ENCODE data around the gene DDX3X.
"Not testable (repeated sequence)": the region's sequence is repeated elsewhere in the genome, so short reads cannot be mapped to it uniquely, and the experiment has no call there.

DDX3X gene

GRCh38 chrX:41333744-41334362 lies at the start of gene DDX3X:
DDX3X (plus strand) TSS chrX:41334162; CDS start chrX:41334253, 91 bp downstream.
- DNase-seq (ENCODE audit: low read depth): peak; percentile 85

- DNase-seq (ENCODE audit: low read depth): not testable (repeated sequence)
Measured at GRCh38 chrX:41285928-41286327, 48.0 kb upstream of the DDX3X start.

- no peak for DNase-seq (ENCODE audit: low read depth)
Measured at GRCh38 chrX:41288641-41289040, 45.3 kb upstream of the DDX3X start.

GRCh38 chrX:41289095-41289494 lies 44.9 kb upstream of the DDX3X start:
- no peak for DNase-seq (ENCODE audit: low read depth)

GRCh38 chrX:41291309-41291708 lies 42.7 kb upstream of the DDX3X start:
- DNase-seq (ENCODE audit: low read depth): no peak

GRCh38 chrX:41293269-41293668 lies 40.7 kb upstream of the DDX3X start:
- no peak for DNase-seq (ENCODE audit: low read depth)

GRCh38 chrX:41300758-41301437 lies 33.1 kb upstream of the DDX3X start:
- no peak for DNase-seq (ENCODE audit: low read depth)

GRCh38 chrX:41301438-41301824 lies 32.5 kb upstream of the DDX3X start:
- no peak for DNase-seq (ENCODE audit: low read depth)

GRCh38 chrX:41302370-41302769 lies 31.6 kb upstream of the DDX3X start:
- DNase-seq (ENCODE audit: low read depth): no peak

GRCh38 chrX:41303013-41303412 lies 30.9 kb upstream of the DDX3X start:
- DNase-seq (ENCODE audit: low read depth): no peak

- DNase-seq (ENCODE audit: low read depth): no peak
Measured at GRCh38 chrX:41304178-41304577, 29.8 kb upstream of the DDX3X start.

GRCh38 chrX:41308884-41309647 lies 24.9 kb upstream of the DDX3X start:
- DNase-seq (ENCODE audit: low read depth): no peak

GRCh38 chrX:41312786-41313185 lies 21.2 kb upstream of the DDX3X start:
- no peak for DNase-seq (ENCODE audit: low read depth)

- no peak for DNase-seq (ENCODE audit: low read depth)
Measured at GRCh38 chrX:41313419-41313818, 20.5 kb upstream of the DDX3X start.

- no peak for DNase-seq (ENCODE audit: low read depth)
Measured at GRCh38 chrX:41314204-41314603, 19.8 kb upstream of the DDX3X start.

GRCh38 chrX:41314881-41315280 lies 19.1 kb upstream of the DDX3X start:
- DNase-seq (ENCODE audit: low read depth): no peak

- DNase-seq (ENCODE audit: low read depth): not testable (repeated sequence)
Measured at GRCh38 chrX:41316266-41316665, 17.7 kb upstream of the DDX3X start.

- no peak for DNase-seq (ENCODE audit: low read depth)
Measured at GRCh38 chrX:41317477-41318208, 16.3 kb upstream of the DDX3X start.

- DNase-seq (ENCODE audit: low read depth): no peak
Measured at GRCh38 chrX:41320393-41320792, 13.6 kb upstream of the DDX3X start.

GRCh38 chrX:41322821-41323603 lies 10.9 kb upstream of the DDX3X start:
- DNase-seq (ENCODE audit: low read depth): no peak

GRCh38 chrX:41326431-41326830 lies 7.5 kb upstream of the DDX3X start:
- no peak for DNase-seq (ENCODE audit: low read depth)

GRCh38 chrX:41327341-41327740 lies 6.6 kb upstream of the DDX3X start:
- no peak for DNase-seq (ENCODE audit: low read depth)
